Chondrocyte (in vitro differentiated cells): ENCODE data around the gene PSPN. TPM values are rescaled to one million over a fixed set of nuclear protein-coding genes. Genes with fewer than 3 reads are reported as not detected.
"Not testable (repeated sequence)": the region's sequence is repeated elsewhere in the genome, so short reads cannot be mapped to it uniquely, and the experiment has no call there.

Experiments used
- DNase-seq: peaks from one replicate; pipeline ENCODE4 v3.0.0; 2021; ENCODE audit warnings: mixed read lengths, low spot score
- H3K27ac Mint-ChIP-seq: one replicate; pipeline ENCODE4 v1.8.0; 2021; ENCODE audit warnings: mild to moderate bottlenecking, moderate library complexity, mixed read lengths; ENCODE audit not compliant: unreplicated experiment
- H3K27me3 Mint-ChIP-seq: 2 replicates; pipeline ENCODE4 v1.8.0; 2021; ENCODE audit warnings: low read depth, mixed read lengths
- H3K36me3 Mint-ChIP-seq: 2 replicates; pipeline ENCODE4 v1.8.0; 2021; ENCODE audit warnings: low read depth, mixed read lengths
- H3K4me1 Mint-ChIP-seq: 2 replicates; pipeline ENCODE4 v1.8.0; 2021; ENCODE audit warnings: low read depth, mild to moderate bottlenecking, mixed read lengths
- H3K4me3 Mint-ChIP-seq: one replicate; pipeline ENCODE4 v1.8.0; 2021; ENCODE audit warnings: mild to moderate bottlenecking, moderate library complexity, mixed read lengths; ENCODE audit not compliant: unreplicated experiment
- H3K9me3 Mint-ChIP-seq: 2 replicates; pipeline ENCODE4 v1.8.0; 2021; ENCODE audit warnings: low read depth, mixed read lengths
- CTCF ChIP-seq: fragments of 200-600 bp; sonication (generic); IDR thresholded peaks from 2 replicates; pipeline ENCODE4 v1.5.0; 2021; ENCODE audit warnings: antibody characterized with exemption, mild to moderate bottlenecking, moderate library complexity
- total RNA-seq: library from RNA; stranded (reverse); gene quantifications from 3 replicates; pipeline ENCODE4 v1.2.1, GENCODE V29; 2021

PSPN gene
- total RNA-seq, 1 donor from 2014 or later, result 2.8 TPM

GRCh38 chr19:6350688-6351087, 25.0 kb downstream of the PSPN start:
- no peak overlapping the region for H3K4me3 Mint-ChIP-seq
- H3K36me3 Mint-ChIP-seq, result no peaks in the 10 kb centered on the region
- no peak for TF ChIP-seq CTCF
- no peaks in the 10 kb centered on the region for H3K4me1 Mint-ChIP-seq
- no peak overlapping the region for H3K27ac Mint-ChIP-seq
- no peaks in the 10 kb centered on the region for H3K9me3 Mint-ChIP-seq
- no peak for DNase-seq
- H3K27me3 Mint-ChIP-seq, result peaks cover 4% of the 10 kb centered on the region

DNA sequence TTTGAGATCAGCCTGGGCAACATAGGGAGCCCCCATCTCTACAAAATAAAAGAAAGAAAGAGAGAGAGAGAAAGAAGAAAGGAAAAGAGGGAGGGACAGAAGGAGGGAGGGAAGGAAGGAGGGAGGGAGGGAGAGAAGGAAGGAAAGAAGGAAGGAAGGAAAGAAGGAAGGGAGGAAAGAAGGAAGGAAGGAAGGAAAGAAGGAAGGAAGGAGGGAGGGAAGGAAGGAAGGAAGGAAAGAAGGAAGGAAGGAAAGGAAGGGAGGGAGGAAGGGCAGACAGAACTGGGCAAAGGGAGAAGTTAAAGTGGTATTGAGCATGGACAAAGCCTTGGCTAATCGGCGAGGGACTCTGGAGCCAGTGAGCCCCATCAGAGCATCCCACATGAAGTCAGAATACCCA, 26.5 kb downstream of the PSPN start:
- H3K4me3 Mint-ChIP-seq, H3K36me3 Mint-ChIP-seq, DNase-seq, H3K27ac Mint-ChIP-seq, H3K9me3 Mint-ChIP-seq, H3K4me1 Mint-ChIP-seq, H3K27me3 Mint-ChIP-seq: not testable (repeated sequence)

- peaks cover 5% of the 10 kb centered on the region for H3K27me3 Mint-ChIP-seq
- H3K27ac Mint-ChIP-seq, result no peak overlapping the region
- TF ChIP-seq CTCF, result no peak
- no peaks in the 10 kb centered on the region for H3K36me3 Mint-ChIP-seq
- no peaks in the 10 kb centered on the region for H3K9me3 Mint-ChIP-seq
- no peaks in the 10 kb centered on the region for H3K4me1 Mint-ChIP-seq
- no peak overlapping the region for H3K4me3 Mint-ChIP-seq
- DNase-seq, result no peak
Observed at GRCh38 chr19:6343462-6343861, 32.3 kb downstream of the PSPN start.

DNA sequence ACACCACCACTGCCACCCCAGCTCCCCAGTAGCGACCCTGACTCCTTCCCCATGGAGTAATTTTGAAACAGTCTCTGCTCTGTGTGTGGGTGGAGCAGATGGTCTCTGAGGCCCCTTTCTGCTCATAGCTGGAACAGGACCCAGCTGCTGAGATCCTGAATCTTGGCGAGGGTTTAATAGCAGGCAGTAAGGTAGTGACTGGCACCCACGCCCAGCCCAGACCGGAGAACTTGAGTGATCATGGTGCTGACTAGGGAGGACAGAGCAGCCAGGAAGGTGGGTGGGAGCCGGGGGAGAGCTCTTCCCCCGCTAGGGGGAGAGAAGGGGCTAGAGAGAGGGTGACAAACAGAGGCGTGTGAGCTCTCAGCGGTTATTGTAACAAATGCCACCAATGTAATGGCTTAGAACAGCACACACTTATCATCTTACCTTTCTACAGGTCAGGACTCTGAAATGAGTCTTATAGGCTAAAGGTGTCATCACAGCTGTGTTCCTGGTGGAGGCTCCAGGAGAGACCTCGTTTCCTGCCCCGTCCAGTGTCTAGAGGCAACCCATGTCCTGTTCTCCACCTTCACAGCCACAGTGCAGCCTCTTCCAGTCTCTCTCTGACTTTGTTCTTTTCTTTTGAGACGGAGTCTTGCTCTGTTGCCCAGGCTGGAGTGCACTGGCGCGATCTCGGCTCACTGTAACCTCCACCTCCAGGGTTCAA, 35.1 kb downstream of the PSPN start:
- TF ChIP-seq CTCF, result no peak
- DNase-seq, result no peak
- peaks cover 3% of the 10 kb centered on the region for H3K27me3 Mint-ChIP-seq
- no peak overlapping the region for H3K27ac Mint-ChIP-seq
- H3K9me3 Mint-ChIP-seq, result no peaks in the 10 kb centered on the region
- H3K4me3 Mint-ChIP-seq, result no peak overlapping the region
- no peaks in the 10 kb centered on the region for H3K36me3 Mint-ChIP-seq
- no peaks in the 10 kb centered on the region for H3K4me1 Mint-ChIP-seq

- DNase-seq, result no peak
- TF ChIP-seq CTCF, result no peak
- Mint-ChIP-seq H3K4me3 (no peak overlapping the region), H3K27ac (no peak overlapping the region), H3K4me1 (no peaks in the 10 kb centered on the region), H3K36me3 (no peaks in the 10 kb centered on the region), H3K27me3 (peaks cover 3% of the 10 kb centered on the region), H3K9me3 (no peaks in the 10 kb centered on the region)
Observed at GRCh38 chr19:6334490-6335285, 41.0 kb downstream of the PSPN start.
